GM12873 (cell line): ENCODE results near the gene IL1RL2.

ENCODE experiments used
- TF ChIP-seq, protein P1 (sequence below): IDR thresholded peaks from 2 replicates; pipeline ENCODE4 v1.5.1; 2012; ENCODE audit warnings: low read depth, mild to moderate bottlenecking, moderate library complexity, low read length, control low read depth; ENCODE audit not compliant: insufficient read depth; ENCODE audit errors: missing control alignments

IL1RL2 gene

DNA sequence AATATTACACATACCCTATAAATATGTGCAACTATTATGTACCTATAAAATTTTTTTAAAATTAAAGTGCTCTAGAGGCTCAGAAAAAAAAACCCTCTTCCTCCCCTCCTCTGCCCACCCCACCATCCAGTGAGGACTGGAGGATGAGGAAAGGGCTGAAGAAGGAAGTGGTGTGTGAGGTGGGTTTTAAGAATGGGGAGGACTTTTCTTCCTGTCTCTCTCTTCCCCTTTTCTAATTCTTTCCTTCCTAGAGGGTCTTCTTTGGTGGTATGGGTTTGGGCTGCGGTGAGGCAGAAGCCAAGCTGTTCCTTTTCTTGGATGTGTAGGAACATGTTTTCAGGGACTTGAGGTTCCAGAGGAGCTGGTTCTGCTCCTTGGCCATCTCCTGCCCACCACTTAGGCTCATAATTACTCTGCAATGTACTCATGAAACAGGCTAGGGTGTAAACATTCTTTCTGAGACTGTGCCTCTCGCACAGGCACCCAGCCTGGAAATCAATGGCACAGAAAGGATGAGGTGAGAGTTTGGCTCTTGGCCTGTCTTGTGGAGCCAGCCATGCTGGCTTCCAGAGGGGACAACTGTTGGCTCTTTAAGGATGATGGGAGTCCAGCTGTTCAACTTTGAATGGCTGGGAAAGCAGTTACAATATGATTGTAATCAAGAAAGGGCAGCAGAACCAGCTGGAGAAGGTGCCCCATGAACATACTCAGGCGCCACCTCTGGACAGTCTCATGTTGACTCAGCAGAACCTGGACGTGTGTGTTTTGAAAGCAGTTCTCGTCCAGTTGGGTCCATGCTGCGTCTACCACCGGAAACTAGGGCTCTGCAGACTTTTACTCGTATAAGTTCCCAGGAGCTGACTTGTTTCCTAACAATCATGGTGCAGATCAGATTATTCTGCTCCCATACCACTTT lies 38.3 kb downstream of the IL1RL2 start:
- TF ChIP-seq, protein P1, sequence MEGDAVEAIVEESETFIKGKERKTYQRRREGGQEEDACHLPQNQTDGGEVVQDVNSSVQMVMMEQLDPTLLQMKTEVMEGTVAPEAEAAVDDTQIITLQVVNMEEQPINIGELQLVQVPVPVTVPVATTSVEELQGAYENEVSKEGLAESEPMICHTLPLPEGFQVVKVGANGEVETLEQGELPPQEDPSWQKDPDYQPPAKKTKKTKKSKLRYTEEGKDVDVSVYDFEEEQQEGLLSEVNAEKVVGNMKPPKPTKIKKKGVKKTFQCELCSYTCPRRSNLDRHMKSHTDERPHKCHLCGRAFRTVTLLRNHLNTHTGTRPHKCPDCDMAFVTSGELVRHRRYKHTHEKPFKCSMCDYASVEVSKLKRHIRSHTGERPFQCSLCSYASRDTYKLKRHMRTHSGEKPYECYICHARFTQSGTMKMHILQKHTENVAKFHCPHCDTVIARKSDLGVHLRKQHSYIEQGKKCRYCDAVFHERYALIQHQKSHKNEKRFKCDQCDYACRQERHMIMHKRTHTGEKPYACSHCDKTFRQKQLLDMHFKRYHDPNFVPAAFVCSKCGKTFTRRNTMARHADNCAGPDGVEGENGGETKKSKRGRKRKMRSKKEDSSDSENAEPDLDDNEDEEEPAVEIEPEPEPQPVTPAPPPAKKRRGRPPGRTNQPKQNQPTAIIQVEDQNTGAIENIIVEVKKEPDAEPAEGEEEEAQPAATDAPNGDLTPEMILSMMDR, result no peak

DNA sequence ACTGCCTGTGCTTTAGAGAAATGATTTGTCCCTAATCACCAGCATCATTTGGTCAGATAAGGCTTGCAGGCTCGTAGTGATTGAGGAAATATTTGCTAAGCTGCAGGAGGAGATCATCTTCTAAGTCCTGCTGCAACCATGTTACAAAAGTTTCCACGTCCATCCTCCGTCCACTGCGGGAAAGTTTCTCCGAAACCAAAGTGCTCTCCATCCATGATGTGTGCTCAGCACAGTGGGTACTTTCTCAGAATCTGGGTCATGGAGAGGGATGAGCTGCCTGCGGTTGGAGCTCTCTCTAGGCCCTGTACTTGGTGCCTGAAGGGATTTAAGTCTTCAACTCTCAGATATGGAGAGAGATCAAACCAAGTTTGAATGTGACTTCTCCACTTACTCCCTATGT lies 39.3 kb downstream of the IL1RL2 start:
- TF ChIP-seq, protein P1, result no peak

DNA sequence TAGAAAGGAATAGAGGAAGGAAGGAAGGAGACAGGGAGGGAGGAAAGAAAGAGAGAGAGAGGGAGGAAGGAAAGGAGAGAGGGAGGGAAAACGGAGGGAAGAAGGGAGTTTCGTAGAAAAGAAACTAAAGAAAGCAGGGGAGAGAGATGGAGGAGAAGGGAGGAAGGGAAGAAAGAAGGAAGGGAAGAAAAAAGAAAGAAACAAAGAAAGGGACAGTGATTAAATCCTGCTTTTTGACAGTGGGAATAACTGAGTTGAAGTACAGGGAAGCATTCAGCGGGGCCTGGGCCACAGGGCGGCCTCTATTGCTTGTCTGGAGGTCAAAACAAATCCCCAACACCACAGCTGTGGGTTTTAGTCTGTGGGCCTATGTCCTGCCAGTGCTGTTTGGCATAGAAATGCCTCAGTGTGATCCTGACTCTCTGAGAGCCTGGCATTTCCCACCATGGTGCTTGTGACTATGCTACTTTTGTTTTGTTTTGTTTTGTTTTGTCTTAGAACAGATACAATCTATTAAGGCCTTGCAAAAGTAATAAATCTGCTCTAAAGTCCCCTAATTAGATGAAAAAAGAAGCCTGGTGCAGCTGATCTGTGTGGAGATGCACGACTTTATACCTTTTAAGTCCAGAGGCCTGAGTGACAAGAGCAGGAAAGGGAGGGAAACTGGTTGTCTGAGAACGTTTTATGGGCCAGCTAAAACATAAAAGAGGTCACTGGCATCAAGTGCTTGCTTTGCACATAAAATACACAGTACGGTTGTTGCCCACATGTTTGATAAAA lies 40.0 kb downstream of the IL1RL2 start:
- TF ChIP-seq, protein P1, result no peak

DNA sequence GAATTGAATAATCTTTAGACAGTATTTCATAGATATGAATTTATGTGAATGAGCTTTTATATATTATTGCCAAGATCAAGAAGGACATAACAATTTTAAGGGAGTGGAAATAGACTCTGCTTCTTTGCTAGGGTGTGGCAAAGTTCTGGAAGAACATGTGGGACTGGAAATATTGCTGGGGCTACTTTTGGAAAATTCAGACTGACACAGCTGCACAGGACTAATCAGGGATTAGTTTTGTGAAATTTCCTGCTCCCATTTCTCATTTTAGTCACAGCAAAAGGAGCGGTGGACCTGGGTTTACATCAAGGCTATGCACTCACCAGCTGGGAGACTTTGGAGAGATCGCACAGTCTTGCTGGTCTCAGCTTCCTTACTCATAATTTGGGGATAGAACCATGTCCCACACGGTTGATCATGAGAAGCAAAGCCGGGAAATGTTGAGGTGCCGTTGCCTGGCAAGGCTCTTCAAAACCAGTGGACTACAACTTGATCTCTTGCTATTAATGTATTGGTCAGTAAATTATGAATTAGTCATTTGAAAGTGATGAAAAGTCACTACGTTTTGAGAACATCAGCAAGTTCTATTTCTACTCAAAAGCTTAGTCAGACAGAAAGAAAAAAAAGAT lies 42.4 kb downstream of the IL1RL2 start:
- TF ChIP-seq, protein P1, result no peak

DNA sequence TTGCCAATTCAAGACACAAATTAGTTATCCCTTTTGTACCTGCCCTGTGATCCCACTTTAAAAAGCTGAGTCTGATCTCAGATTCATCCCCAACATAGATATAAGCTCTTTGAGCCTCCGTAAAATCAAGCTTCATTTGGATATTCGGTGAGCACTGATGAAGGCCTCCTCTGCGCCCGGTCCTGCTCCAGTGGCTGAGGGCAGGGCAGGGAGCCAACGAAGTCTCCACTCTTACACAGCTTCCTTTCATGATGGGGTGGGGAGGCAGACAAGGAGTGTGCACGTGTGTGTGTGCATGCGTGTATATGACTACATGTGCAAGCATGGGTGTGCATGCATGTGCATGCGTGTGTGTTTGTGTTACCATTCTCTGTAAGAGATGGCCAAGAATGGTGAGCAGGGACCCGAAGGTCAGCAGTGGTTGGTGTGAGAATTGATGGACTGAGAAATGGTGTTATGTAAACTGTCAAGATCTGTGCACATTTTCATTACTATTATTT lies 43.6 kb downstream of the IL1RL2 start:
- TF ChIP-seq, protein P1, result no peak

DNA sequence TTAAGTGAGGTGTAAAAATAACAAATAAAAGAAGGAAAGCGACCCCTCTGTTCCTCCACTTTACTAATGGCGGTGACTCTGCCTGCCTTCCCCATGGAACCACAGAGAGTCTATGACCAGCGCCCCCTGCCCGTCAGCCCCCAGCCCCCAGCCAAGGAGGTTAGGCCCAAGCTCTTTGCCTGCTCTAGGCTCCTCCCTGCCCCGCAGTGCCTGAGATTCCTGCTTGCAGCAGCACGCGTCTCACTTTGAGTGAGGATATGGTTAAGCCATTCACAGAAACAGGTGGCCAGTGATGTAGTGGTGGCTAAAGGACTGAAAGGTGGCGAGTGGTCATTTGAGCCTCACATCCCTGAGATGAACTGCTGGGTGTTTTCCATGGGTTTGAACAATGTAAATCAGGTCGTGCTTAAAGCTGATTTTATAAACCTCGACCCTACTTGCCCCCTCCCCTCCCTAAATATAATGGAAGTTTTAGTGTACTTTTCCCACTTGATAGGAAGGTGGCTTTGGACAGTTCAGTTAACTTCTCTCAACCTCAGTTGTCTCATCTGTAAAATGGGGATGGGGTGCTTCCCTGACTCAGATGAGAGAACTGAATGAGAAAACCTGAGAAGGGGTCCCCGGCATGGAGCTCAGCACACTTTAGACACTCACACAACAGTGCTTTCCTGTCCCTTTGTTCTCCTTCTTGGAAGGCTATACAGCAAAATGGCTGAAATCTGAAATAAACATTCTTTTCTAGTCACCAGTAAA lies 46.5 kb downstream of the IL1RL2 start:
- TF ChIP-seq, protein P1, result no peak
